GM23338 (cell line): ENCODE measurements around the gene TIMM23. TPM values are rescaled to one million over a fixed set of nuclear protein-coding genes. Genes with fewer than 3 reads are reported as not detected.

Experiments used
- ATAC-seq: fragments of 200-7000 bp; cut with Tn5 transposase; 3 replicates; pipeline ENCODE4 v1.9.1; 2020
- DNase-seq: peaks from one replicate; pipeline ENCODE4 v3.0.0-alpha.2; 2015; ENCODE audit warnings: low spot score
- H2AFZ ChIP-seq: fragments of 200-600 bp; sonication (generic); 2 replicates; pipeline ENCODE4 v1.8.0; 2016; ENCODE audit warnings: antibody characterized with exemption, mild to moderate bottlenecking, moderate library complexity
- H3F3A ChIP-seq: fragments of 200-600 bp; sonication (generic); replicated peaks from 2 replicates; pipeline ENCODE4 v1.8.0; 2017; ENCODE audit warnings: antibody characterized with exemption, mixed run types, low read depth
- H3K27ac ChIP-seq: fragments of 200-600 bp; sonication (generic); 2 replicates; pipeline ENCODE4 v1.6.1; 2016; ENCODE audit warnings: low read depth
- H3K27me3 ChIP-seq: fragments of 200-600 bp; sonication (generic); 2 replicates; pipeline ENCODE4 v1.8.0; 2016; ENCODE audit warnings: mild to moderate bottlenecking, mixed run types, moderate library complexity; ENCODE audit not compliant: insufficient read depth
- H3K36me3 ChIP-seq: fragments of 200-600 bp; sonication (generic); 2 replicates; pipeline ENCODE4 v1.8.0; 2016; ENCODE audit warnings: mild to moderate bottlenecking; ENCODE audit not compliant: insufficient read depth
- H3K4me1 ChIP-seq: fragments of 200-600 bp; sonication (generic); 2 replicates; pipeline ENCODE4 v1.8.0; 2016; ENCODE audit warnings: mild to moderate bottlenecking, moderate library complexity; ENCODE audit not compliant: insufficient read depth
- H3K4me2 ChIP-seq: fragments of 200-600 bp; sonication (generic); 2 replicates; pipeline ENCODE4 v1.7.1; 2017; ENCODE audit warnings: mixed run types
- H3K4me3 ChIP-seq: fragments of 200-600 bp; sonication (generic); 2 replicates; pipeline ENCODE4 v1.6.1; 2016; ENCODE audit warnings: mixed run types
- H3K79me2 ChIP-seq: fragments of 200-600 bp; sonication (generic); replicated peaks from 2 replicates; pipeline ENCODE4 v1.8.0; 2017; ENCODE audit warnings: mild to moderate bottlenecking; ENCODE audit not compliant: insufficient read depth
- H3K9me2 ChIP-seq: fragments of 200-600 bp; sonication (generic); 2 replicates; pipeline ENCODE4 v1.8.0; 2017; ENCODE audit not compliant: insufficient read depth
- H4K20me1 ChIP-seq: fragments of 200-600 bp; sonication (generic); replicated peaks from 2 replicates; pipeline ENCODE4 v1.8.0; 2017; ENCODE audit warnings: mild to moderate bottlenecking; ENCODE audit not compliant: insufficient read depth
- H3K27ac Mint-ChIP-seq: 2 replicates; pipeline ENCODE4 v1.8.0; 2020; ENCODE audit warnings: inconsistent platforms, mild to moderate bottlenecking, moderate library complexity, mixed read lengths
- H3K27me3 Mint-ChIP-seq: 3 replicates; pipeline ENCODE4 v1.8.0; 2022; ENCODE audit warnings: low read depth, mild to moderate bottlenecking, moderate library complexity, mixed read lengths, inconsistent platforms; ENCODE audit not compliant: insufficient read depth, poor library complexity
- H3K36me3 Mint-ChIP-seq: 3 replicates; pipeline ENCODE4 v1.8.0; 2021; ENCODE audit warnings: low read depth, mild to moderate bottlenecking, inconsistent platforms, moderate library complexity, mixed read lengths
- H3K4me1 Mint-ChIP-seq: 3 replicates; pipeline ENCODE4 v1.8.0; 2020; ENCODE audit warnings: mild to moderate bottlenecking, inconsistent platforms, mixed read lengths
- H3K4me3 Mint-ChIP-seq: 3 replicates; pipeline ENCODE4 v1.8.0; 2021; ENCODE audit warnings: moderate library complexity, mild to moderate bottlenecking, inconsistent platforms, mixed read lengths
- H3K9me3 Mint-ChIP-seq: 3 replicates; pipeline ENCODE4 v1.8.0; 2020; ENCODE audit warnings: moderate library complexity, mild to moderate bottlenecking, inconsistent platforms, mixed read lengths
- CREB1 ChIP-seq: fragments of 250-450 bp; sonication (Bioruptor Pico); IDR thresholded peaks from 2 replicates; pipeline ENCODE4 v1.5.0; 2020; ENCODE audit warnings: low read depth, mild to moderate bottlenecking, moderate library complexity
- CTCF ChIP-seq, 2 experiments: fragments of 200-600 bp in 1 of 2; sonication (generic) in 1 of 2; conservative IDR thresholded peaks; 2 replicates each; pipeline versions ENCODE4 v1.5.1 to v1.6.1; 2016 to 2017; ENCODE audit warnings: antibody characterized with exemption in 2 of 2, low read depth in 2 of 2, mild to moderate bottlenecking in 2 of 2, moderate library complexity in 1 of 2
- ETS1 ChIP-seq: IDR thresholded peaks from 2 replicates; pipeline ENCODE4 v1.6.1; 2016; ENCODE audit warnings: antibody characterized with exemption
- EZH2 ChIP-seq: fragments of 200-600 bp; sonication (generic); IDR thresholded peaks from one replicate; pipeline ENCODE4 v1.8.0; 2017; ENCODE audit warnings: antibody characterized with exemption, mild to moderate bottlenecking, low read depth; ENCODE audit not compliant: unreplicated experiment
- JUNB ChIP-seq: IDR thresholded peaks from one replicate; pipeline ENCODE4 v1.6.1; 2016; ENCODE audit warnings: antibody characterized with exemption; ENCODE audit not compliant: unreplicated experiment
- POLR2AphosphoS5 ChIP-seq: IDR thresholded peaks from 2 replicates; pipeline ENCODE4 v1.6.1; 2016; ENCODE audit warnings: antibody characterized with exemption, low read depth
- STAT1 ChIP-seq: IDR thresholded peaks from one replicate; pipeline ENCODE4 v1.6.1; 2016; ENCODE audit warnings: antibody characterized with exemption; ENCODE audit not compliant: unreplicated experiment
- ZNF114 ChIP-seq: fragments of 250-450 bp; sonication (Bioruptor Pico); IDR thresholded peaks from 2 replicates; pipeline ENCODE4 v1.5.0; 2020; ENCODE audit warnings: mild to moderate bottlenecking, moderate library complexity
- ZNF331 ChIP-seq: fragments of 250-450 bp; sonication (Bioruptor Pico); IDR thresholded peaks from 2 replicates; pipeline ENCODE4 v1.5.0; 2020; ENCODE audit warnings: low read depth, mild to moderate bottlenecking, moderate library complexity
- ZNF462 ChIP-seq: fragments of 250-450 bp; sonication (Bioruptor Pico); IDR thresholded peaks from 2 replicates; pipeline ENCODE4 v1.5.0; 2020; ENCODE audit warnings: mild to moderate bottlenecking, moderate library complexity
- polyA plus RNA-seq: library from polyadenylated mRNA; unstranded; fragments of >200 nt; fragmentation: Nextera tagmentation; extraction: Ambion mirVana; gene quantifications from 2 replicates; pipeline ENCODE4 v1.2.1, GENCODE V29; 2016
- total RNA-seq: library from RNA; depleted of rRNA; stranded (reverse); fragments of >200 nt; shearing (Covaris generic); gene quantifications from 2 replicates; pipeline ENCODE4 v1.2.3, GENCODE V29; 2014

Gene TIMM23
- total and polyA plus RNA-seq, 2 experiments from 2014 or later = 120 to 218 TPM

- Histone ChIP-seq H2AFZ (no peak overlapping the region), H3K4me1 (peaks cover 32% of the 10 kb centered on the region), H3K9me2 (no peaks in the 10 kb centered on the region), H3K27ac (no peak overlapping the region), H3K36me3 (no peaks in the 10 kb centered on the region; the same call in 1 of the 2 replicates), H3K79me2 (peaks cover 80% of the 10 kb centered on the region), H3K27me3 (no peaks in the 10 kb centered on the region), H3F3A (no peaks in the 10 kb centered on the region), H4K20me1 (peaks cover 30% of the 10 kb centered on the region), H3K4me3 (no peak overlapping the region), H3K4me2 (no peak overlapping the region)
- Mint-ChIP-seq H3K27ac (no peak overlapping the region), H3K36me3 (peaks cover 15% of the 10 kb centered on the region; the same call in 2 of the 3 replicates), H3K4me3 (no peak overlapping the region), H3K9me3 (no peaks in the 10 kb centered on the region; the same call in 2 of the 3 replicates), H3K4me1 (peaks cover 26% of the 10 kb centered on the region), H3K27me3 (no peaks in the 10 kb centered on the region)
- TF ChIP-seq CTCF (conservative IDR thresholded peaks at IDR 0.05; ENCODE audit: low read depth in 2 of 2) = no peak
- no peak for TF ChIP-seq EZH2
- no peak for TF ChIP-seq ZNF462 (CRISPR knock-in tag)
- TF ChIP-seq POLR2AphosphoS5 = no peak
- TF ChIP-seq STAT1 = no peak
- TF ChIP-seq ETS1 = no peak
- TF ChIP-seq ZNF114 (CRISPR knock-in tag) = no peak
- TF ChIP-seq ZNF331 = no peak
- no peak for TF ChIP-seq JUNB
- TF ChIP-seq CREB1 (CRISPR knock-in tag) = no peak
- no peak for DNase-seq
- no peak for ATAC-seq
These were observed 46.3 kb downstream of the TIMM23 start for GRCh38 chr10:46018453-46019176.
